Erythroblast (primary cell): ENCODE results near the gene IL13RA1.

Experiments
- GATA1 ChIP-seq: IDR thresholded peaks from 2 replicates; pipeline ENCODE4 v1.6.1; 2011; ENCODE audit warnings: low read depth, mild to moderate bottlenecking, control low read depth, low read length, moderate library complexity
- POLR2A ChIP-seq: IDR thresholded peaks from 2 replicates; pipeline ENCODE4 v1.6.1; 2011; ENCODE audit warnings: mild to moderate bottlenecking, low read length

DNA sequence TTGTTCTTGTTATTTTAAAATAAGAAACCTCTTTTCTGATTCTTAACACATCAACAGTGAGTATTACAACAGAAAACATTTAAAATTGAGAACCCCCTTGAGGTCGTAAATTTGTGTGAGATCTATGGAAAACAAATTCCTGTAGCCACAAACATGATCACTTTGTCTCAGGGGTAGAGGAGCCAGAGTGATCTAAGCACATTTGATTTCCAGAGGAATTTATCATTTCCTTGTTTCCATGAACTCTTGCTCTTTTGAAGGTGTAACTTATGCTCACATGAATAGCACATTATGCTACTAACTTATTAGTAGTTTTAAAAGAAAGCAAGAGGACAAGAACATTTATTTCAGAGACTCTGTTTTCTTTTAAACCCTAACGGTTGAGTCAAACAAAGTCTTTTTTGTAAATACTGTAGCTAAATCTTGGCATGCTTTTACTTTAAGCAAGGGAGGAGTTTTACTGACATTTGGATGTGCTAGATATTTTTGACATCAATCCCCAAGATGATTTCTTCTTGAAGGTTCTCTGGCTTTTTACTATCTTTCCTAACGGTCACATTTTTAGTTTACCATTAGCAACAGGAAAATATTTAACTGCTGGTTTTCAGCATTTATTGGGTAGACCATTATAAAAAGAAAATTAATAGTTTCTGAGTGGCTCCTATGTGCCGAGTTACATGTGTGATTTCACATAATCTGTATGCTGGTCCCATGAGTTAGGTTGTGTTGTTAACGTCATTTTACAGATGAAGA lies 68.3 kb downstream of the IL13RA1 start:
- TF ChIP-seq POLR2A = no peak
- TF ChIP-seq GATA1 = no peak
